NCI-H2029 (cell line): ENCODE results near the gene ROS1.
"Not testable (repeated sequence)": the region's sequence is repeated elsewhere in the genome, so short reads cannot be mapped to it uniquely, and the experiment has no call there.

ENCODE experiments used
- DNase-seq: peaks from one replicate; lab custom pipeline; 2025; lab: John Stamatoyannopoulos, UW

Gene ROS1

DNA sequence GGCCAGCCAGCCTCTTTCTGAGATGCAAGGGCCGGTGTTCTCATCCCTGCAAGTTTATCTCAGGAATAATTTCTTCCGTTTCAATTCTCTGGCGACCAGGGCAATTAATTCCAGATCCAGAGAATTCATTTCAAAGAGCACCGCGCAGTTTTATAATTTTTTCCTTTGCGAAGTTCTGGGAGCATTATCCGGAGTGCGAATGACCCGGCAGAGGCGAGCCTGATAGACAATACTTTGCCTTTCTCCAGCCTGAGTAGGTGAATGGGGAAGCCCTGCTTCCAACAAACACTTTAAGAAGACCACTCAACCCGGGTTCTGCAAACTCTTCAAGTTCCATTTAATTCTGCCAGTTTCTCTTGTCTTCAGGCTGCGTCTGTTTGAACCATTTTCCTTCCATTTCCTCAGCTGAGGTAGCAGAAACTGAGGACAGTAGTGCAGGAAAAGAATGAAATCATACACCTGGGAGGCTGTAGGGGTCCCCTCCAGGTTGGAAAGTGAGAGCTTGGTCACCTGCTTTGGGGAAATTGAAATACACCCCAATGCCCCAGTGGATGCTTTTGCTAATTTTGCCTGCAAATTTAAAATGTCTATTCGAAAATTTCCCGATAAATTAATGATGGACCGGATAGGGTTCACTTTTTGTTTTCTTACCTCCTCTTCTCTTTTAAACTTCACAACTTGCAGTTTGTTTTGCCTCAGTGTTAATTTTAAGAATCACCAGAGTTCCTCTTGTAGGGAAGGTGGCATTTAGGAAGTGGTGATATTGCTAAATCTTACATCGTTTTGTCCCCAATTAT, 159.3 kb downstream of the ROS1 start:
- DNase-seq = no peak

DNA sequence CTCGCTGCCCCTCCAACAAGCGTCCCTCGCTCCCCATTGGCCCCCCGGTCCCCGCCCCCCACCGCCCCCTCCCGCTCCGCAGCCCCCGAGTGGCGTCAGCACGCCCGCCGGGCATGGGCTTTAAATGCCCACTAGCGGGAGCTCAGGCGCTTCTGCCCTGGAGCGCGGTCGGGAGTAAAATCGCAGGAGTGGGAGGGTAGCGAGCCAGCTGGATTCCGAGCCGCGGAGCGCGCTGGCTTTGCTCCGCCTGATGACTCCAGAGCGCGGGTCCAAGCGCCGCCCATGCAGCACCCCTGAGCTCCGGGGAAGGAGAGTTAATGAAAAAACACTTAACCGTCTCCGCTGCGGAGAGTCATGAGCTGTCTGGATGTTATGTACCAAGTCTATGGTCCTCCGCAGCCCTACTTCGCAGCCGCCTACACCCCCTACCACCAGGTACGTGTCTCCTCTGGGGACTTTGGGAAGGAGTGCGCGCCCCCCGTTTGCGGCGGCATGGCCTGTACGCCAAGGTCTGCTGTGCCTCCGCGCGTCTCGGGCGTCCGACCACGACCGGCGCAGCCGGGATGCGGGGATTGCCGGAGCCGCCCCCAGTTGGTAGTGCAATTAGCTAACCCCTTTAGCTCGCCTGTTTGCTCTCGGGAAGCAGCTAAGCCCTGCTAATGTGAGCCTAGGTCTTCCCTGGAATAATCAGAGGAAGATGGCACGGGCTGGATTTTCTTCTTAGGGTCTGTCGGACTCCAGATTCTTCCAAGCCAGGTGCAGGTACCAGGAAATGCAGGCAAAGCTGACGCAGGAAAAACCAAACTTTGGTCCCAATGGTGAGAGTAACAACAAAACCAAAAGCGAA, 160.1 kb downstream of the ROS1 start, which contains the start of gene VGLL2:
TSS of gene VGLL2 (plus strand) at position 149 of the 847 bp plus-strand sequence. CDS start at position 355, 206 bp downstream.
- DNase-seq = peak; percentile 19

DNA sequence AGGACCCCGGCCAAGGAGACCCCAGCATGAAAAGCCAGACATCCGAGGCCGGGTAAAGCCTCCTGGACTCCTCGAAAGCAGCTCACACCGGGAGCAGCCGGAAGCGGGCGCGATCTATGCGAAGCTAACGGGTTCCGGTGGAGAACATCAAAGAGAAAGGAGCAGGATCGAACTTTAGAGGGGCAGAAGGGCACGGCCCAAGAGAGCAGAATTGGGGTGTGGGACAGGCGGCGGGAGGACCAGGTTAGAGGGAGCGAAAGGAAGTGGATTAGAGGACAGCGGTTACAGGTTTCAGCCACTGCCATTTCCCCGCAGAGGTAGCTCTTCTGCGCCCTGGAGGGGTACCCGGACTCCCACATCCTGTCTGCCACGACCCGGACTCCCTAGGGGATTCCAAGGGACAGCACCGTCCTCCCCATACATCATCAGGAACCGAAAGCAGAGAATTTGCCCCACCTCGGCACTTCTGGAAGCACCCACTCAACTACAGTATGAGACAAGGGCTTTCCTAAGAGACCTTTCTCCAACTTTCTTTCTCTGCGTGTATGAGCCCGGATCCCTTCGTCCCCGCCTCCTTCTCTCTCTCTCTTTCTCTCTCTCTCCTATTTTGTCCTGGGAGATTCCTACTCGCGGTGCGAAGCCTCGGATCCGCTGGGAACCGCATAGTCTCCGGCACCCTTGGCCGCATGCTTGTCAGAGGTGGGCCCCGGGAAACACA, 160.9 kb downstream of the ROS1 start:
- no peak for DNase-seq

DNA sequence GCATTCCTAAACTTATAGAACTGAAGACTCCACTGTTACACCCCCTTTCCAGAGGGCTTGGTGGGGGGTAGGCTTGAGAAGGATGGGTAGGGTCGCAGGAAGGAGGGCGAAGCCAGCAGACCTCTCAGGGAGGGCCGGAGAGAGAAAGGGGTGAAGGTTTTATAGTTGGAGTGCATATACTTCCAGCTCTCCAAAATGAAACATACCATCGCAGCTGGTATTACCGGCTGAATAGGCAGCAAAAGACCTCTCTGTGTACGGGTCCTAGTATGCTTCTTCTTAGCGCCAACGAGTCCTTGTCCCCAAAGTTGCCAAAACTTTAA, 161.4 kb downstream of the ROS1 start:
- DNase-seq = no peak

DNA sequence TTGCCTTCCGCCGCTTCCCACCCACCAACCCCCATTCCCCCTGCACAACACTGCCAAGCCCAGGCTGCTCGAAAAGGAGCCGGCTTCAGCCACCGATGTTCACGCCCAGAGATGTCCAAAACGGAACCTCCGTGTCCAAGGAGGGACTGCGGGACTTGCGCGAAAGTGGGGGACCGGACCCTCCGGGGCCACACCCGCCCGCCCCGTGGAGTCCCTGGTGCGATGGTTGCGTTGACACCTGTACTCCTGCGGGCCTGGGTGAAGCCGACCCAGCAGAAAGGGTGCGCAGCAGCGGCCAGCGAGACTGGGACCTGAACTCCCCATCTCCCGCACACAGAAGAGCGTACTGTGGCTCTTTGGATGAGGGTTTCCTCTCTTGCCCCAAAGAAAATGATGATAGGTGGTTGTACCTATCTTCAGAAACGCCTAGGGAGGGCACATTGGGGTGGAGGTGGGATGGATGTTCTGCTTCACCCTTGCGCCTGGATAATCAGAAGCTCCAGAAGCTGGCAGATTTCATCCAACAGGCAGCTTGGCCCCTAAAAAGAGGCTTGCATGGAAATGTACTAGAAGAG, 162.3 kb downstream of the ROS1 start:
- no peak for DNase-seq

DNA sequence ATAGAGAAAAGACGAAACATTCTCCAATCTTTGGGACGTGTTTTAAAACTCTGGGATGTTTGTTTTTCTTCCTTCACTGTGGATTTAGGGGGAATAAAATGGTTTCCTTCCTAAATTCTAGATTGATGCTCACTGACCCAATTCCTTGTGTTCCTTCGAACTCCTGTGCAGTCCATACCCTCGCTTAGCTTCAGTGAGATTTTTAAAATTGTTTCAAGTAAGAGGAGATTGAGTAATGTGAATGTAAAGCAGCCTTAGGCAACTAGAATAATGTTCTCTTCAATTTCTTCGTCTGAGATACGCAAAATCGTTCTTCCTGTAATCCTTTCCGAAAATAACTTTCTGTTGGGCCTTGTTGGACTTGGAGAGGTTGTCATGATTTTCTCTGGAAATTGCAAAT, 162.9 kb downstream of the ROS1 start:
- DNase-seq = no peak

DNA sequence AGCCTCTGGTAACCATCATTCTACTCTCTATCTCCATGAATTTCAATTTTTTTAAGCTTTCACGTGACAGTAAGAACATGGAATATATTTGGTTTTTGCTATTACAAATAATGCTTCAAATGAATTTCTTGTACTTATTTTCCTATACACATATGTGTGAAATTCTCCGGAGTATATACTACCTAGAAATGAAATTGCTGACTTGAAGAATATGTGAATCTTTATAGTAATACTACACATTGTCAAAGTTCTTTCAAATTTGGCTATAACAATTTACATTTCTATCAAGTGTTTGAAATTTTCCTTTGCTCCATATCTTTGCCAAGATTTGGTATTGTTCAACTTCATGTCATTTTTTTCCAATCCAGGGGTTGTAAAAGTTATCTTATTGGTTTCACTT, 172.0 kb downstream of the ROS1 start:
- DNase-seq = no peak

DNA sequence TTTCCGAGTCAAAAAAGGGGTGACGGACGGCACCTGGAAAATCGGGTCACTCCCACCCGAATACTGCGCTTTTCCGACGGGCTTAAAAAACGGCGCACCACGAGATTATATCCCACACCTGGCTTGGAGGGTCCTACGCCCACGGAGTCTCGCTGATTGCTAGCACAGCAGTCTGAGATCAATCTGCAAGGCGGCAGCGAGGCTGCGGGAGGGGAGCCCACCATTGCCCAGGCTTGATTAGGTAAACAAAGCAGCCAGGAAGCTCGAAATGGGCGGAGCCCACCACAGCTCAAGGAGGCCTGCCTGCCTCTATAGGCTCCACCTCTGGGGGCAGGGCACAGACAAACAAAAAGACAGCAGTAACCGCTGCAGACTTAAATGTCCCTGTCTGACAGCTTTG, 180.8 kb downstream of the ROS1 start:
- peak; percentile 17 for DNase-seq

DNA sequence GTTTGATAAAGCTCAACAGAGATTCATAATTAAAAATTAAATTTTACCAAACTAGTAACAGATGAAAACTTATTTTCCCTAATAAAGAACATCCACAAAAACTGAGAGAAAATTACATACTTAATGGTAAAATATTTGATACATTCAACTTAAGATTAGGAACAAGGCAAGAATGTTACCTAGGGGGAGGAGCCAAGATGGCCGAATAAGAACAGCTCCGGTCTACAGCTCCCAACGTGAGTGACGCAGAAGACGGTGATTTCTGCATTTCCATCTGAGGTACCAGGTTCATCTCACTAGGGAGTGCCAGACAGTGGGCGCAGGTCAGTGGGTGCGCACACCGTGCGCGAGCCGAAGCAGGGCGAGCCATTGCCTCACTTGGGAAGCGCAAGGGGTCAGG, 181.2 kb downstream of the ROS1 start:
- not testable (repeated sequence) for DNase-seq
